GM03348 (cell line): ENCODE measurements around the gene DOCK1.

Source experiments
- DNase-seq: peaks from one replicate; pipeline ENCODE4 v3.0.0; 2012; ENCODE audit warnings: low spot score

The DOCK1 gene

DNA sequence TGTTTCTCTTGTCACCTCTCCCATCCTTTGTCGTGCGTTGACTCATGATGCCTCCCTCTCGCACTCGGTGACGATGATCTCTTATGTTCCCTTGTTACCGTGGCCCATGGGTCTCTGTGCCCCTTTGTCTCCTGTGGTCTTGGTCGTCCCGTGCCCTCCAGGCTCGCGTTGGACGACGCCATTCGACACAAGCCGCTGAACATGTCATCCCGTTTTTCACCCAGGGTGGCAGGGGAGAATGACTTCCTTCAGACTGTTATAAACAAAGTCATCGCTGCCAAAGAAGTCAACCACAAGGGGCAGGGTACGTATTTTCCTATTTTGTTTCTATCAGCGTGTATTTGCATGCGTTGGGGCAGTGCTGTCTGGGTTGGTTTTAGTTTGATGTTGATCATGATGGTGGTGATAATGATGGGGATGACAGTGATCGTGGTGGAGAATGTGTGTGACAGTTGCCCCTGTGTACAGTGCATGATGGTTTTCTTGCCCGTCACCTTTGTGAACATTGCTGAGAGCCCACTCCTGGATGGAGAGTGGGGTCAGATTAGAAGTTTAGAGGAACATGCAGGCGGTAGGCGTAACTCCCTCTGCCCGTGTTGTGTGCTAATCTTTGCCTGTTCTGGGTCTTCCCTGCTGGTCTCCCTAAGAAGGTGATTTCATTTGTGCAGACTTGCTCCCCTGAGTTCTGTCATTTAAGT lies 107.0 kb downstream of the DOCK1 start:
- no peak for DNase-seq

DNA sequence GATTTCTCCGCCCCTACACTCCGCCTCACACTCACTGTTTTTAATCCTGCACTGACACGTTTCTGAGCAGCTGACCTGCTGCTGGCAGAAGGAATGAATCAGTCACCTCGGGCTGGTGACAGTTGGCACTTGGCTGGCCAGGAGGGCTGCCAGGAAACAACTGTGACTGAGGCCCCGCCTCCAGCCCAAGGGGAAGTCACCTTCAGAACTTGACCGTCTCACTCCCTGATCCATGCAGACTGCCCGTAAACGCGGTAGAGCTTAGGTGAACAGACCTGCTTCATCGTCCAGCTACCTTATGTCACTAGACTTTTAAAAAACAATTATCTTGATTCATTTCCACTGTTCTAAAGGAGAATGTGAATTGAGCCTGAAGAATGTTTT lies 107.5 kb downstream of the DOCK1 start:
- no peak for DNase-seq

DNA sequence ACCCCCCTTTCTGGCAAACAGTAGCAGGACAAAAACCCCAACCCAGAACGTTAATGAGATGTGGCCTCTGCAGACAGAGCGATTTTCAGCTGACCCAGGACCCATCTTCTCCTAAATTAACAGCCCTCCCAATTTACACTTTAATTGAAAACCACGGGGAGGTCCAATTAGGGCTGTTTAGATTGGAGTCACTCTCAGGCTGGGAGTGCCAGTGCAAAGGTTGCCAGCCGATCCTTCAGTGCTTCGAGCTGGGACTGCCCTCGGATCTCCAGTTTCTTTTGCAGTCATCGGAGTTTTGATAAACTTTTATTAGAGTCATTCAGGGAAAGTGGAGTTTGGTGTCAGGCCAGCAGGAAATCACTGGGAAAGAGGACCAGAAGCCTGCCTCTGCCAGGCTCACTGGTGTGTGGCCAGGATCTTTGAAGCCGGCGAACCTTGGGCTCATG lies 108.0 kb downstream of the DOCK1 start:
- no peak for DNase-seq

DNA sequence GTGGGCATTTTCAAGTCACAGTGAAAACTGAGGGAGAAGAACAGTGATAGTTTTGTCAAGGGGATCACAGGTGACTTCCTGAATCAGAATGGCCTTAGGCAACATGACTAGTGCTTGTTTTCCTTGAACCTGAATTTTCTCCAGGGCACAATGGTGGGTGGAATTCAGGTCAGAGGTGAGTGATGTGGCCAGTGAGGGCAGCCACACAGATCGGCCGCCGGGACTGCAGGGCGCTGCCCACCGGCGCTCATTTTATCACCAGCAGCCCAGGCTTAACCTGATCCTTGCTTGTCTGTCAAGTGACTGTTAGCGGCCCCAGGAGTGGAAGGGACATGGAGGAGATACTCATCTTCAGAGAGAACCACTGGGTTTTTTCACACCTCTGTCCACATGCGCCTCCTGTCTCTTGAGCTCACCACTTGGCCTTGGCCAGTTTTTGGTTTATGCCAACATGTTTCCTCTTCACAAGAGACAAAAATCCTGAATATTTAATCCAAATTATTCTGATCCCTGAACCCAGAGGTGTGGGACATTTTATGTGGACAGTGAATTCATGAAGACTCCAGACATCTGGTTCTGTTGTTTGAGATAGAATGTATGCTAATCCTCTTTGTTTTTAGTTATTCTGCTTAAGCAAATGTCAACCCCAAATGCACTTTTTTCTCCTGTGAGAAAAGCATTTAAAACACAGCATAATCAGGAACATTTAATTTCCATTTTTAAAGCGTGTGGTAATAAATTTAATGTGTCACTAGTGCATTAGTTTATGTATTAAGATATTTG lies 108.7 kb downstream of the DOCK1 start:
- DNase-seq: no peak

DNA sequence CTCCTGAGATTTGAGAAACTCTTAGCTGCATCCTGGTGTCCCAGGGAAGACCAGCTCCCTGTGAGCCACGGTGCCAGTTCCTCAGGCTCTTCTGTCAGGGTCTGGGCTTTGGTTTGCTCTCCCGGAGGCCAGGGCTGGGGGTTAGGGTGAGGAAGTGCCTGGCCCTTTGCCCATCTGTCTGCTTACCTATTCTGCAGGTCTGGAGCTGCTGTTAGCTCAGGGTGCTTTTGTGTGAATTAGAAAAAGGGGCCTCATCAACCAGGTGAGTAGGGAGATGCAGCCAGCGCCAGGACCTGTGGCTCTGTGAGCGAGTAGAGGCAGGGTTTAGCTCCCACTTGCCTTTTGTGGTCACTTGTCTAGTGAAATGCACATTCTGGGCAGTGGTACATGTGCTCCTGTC lies 109.4 kb downstream of the DOCK1 start:
- DNase-seq: no peak

DNA sequence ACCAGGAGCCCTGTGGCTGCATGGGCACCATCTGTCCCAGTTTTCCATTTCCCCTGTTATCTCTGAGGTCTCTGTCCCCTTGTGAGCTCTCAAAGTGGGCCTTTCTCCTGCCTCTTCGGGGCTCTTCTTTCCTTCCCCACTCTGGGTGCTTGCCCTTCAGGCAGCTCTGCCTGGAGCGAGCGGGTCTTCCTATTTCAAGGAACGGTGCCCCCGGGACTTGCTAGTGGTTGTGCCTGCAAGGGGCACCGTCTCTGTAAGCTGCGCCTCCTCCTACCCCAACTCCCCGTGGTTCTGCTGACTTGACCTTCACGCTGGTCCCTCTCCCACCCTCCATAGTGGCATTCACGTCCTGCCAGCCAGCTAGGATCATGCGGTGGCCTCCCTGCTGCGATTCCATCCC lies 110.1 kb downstream of the DOCK1 start:
- no peak for DNase-seq

DNA sequence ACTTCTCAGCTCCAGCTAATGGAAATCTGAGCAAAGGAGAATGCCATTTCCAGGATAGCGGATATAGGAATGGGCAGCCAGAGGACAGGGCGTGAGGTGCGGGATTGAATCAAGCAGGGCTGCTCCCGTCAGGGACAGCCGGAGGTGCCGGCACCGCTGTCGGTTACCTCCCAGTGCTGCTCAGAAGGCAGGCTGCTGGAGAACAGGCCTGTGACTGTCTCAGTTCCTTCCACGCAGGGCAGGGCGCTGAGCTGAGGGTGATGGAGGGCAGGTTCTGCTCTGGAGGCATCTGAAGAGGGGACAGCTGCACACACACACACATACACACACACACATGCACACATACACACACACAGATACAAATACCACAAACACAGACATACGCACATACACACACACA lies 111.1 kb downstream of the DOCK1 start:
- DNase-seq: no peak

DNA sequence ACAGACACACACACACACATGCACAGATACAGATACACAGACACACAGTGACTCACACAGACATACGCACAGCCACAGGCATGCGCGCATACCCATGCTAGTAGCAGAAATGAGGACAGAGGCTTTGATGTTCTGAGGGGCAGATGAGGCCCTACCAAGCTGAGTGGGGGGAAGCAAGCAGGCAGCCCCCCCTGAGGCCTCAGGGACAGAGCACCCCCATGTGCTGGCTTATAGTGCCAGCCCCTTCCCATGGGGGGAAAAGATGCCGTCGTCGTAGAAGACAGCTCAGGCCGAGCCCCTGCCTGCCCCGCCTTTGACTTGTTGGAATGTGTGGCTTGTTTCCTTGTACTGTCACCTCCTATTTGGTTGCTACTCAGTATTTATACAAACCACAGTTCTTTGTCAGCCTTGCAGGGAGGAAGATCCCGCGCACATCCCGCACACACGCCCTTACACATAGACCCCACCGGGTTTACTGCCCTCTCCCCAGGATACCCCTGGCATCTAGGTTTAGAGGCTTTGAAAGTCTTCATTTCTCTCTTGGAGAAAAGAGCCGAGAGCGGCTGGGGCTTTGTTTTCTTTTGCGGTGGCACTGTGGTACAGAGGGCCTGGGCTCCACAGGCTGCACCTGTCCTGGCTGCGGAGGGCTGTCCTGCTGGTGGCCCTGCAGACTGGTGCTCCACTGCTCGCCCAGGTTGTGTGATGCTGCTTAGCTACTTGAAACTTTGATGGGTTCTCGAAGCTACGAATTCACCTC lies 112.5 kb downstream of the DOCK1 start:
- no peak for DNase-seq

DNA sequence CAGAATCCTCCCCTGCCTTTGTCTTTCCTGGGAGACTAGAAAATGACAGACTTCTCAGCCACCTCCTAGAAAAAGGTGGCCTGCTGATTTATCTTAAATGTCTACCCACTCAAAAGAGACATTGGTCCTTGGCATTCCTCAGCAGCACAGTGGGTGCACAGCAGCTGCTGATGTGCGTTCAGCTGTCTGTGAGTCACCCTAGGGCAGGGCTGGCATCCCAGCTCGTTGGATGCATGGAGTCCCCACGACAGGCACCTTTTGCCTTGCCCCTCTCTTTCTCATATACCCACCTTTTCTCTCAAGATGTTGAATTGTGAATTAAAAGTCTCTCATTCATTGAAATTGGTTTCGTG lies 113.0 kb downstream of the DOCK1 start:
- DNase-seq: no peak

DNA sequence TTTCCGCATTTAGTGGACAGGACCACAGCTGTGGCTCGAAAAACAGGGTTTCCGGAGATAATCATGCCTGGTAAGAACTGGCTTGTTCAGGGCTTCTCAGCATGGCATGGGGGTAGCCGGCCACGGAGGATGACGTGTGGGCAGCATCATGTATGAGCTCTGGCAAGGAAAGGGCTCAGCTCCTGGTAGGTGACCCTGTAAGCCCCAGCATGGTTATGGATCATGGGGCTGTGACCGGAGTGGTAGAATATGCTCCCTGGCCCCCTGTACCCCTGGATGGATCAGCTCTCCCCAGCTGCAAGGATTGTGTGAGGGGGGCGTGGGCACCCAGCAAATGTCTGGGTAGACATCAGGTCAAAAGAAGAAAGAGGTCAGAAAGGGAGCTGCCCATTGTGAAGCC lies 113.5 kb downstream of the DOCK1 start:
- DNase-seq: no peak

DNA sequence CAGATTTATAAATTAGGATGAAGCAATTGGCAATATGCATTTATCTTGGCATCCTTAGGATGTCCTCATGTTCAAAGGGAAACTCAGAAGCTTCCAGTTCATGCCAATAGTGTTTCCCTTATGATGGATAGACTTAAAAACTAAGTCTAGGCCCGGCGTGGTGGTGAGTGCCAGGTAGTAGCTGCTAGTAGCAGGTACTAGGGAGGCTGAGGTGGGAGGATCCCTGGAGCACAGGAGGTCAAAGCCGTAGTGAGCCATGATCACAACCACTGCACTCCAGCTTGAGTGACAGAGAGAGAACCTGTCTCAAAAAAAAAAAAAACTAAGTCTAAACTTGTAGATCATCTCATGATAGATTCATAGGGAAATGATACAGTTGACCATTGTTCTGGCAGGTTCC lies 115.0 kb downstream of the DOCK1 start:
- DNase-seq: no peak

DNA sequence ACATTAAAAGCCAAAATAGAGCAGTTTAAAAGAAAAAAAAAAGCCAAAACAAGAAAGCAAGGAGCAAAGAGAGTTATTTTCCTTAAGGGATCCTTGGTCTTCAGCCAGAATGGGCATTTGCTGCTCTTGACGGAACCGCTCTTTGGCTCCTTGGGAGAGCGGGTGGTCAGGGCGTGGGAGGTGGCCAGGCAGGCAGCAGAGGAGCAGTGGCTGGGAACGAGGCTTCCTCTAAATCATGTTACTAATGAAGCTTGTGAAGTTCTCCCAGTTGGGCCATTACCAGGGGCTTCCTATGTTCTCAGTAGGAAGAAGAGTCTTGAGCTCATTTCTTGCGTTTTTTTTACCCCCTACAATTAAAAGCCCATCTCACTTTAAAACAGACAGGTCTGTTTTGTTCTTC lies 116.6 kb downstream of the DOCK1 start:
- no peak for DNase-seq

DNA sequence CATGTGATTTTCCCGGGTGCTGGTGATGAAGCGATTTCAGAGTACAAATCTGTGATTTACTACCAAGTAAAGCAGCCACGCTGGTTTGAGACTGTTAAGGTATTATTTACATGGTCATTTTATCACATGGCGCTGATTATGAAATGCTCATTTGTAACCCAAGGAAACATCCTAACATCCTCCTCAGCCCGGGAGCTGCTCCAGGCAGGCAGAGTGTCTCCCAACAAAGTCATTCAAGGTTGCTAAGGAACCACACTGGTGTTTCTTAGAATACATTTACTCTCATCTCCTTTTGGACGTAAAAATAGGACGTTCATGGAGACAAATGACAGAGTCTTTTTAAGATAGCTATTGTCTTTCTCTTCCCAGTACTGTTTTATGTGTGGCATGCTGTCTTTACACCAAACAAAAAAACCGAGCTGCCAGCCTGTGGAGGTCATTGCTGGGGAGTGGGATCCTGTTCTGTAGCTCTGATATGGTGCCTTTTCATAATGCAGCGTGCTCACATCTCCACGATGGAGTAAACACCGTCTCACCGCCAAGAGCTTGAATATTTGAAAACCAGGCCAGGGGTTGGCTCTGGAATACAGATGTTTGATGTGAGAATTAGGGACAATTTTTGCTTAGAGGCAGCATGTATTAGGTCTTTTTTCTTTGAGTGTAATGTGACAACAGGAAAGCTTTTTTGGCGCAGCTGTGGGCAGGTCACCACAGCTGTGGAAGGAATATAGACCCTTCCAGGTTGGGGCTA lies 119.6 kb downstream of the DOCK1 start:
- DNase-seq: peak; percentile 44

DNA sequence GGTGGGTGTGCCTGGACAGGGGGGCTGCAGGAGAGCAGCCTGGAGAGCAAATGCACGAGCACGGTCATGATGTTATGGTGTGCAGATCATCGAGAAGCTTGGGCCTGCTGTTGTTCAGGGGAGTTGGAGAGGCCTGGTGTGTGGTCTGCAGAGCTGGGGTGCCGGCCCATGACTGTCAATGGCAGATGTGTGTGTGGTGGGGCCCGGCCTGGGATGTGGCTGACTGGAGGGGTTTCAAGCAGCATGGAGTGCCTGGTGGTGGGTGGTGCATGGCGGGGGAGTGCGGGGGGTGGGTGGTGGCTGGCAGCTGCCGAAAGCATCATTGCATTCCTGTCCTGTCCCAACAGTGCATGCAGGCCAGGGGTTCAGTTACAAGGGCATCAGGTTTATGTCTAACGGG lies 122.6 kb downstream of the DOCK1 start:
- DNase-seq: no peak

DNA sequence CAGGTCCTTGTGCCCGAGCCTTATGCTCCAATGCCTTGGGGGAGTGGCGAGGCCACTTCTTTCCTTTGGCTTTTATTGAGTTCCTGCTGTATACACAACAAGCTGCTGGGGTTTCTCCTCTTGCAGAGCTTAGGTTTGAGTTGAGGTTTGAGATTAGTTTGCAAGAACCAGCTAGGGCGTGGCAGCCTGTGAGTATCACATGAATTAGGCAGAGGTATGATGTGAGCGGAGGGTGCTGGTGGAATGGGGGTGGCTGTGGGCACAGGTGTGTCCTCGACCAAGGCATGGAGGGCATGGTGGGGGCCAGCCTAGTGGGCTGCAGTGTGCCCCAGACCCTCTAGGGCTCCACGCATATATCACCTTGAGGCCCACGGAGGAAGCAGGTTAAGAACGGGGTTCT lies 123.3 kb downstream of the DOCK1 start:
- no peak for DNase-seq

DNA sequence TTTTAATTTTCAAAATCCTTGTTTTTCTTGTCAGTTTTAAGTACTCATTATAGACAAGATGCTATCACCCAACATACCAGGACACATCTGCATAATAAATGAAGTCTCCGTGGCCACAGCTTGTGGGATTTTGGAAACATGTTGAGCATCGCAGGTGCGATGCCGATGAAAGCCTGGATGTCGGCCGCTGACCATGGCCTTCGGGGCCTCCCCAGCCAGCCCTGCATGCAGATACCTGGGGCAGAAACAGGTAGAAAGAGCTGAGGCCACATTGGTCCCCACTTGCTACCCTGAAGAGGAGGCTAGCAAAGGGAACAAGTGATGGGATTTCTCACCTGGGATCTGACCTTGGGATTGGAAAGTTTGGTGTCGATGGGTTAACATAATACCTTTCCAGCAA lies 123.8 kb downstream of the DOCK1 start:
- DNase-seq: no peak

DNA sequence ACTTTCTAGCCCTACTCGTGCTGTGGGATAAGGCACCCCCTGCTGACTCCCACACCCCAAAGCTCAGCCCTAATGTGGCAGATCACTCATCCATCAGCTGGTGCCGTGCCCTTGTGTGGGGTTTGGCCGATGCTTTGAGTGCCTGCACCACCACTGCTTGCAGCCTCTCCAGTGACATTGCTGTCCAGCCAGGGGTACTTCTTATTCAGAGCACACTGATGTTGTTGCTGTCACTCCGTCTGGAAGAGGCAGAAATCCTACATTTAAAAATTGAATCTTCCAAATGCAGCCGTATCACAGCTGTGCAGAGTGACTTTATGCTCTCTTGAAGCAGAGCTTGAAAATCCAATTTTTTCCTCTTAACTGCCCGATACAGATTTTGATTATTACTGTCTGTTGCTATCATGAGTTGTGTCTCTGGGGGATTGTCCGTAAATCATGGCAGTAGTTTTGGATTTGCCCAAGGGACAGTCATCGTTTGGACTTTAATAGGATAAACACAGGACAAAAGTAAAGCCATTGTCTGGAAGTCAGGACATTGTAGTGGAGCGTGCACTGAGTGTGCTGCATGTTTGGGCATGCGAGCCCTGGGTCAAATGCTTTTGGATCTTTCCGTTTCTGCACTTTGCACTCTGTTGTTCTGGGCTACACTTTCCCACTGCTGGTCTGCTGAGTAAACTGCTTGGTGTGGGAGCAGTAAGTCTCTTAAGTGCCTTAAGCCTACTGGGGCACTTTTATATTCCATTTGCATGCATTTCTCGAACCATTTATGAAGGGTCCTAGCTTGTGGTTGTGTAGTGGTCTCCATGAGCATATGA lies 128.2 kb downstream of the DOCK1 start:
- DNase-seq: no peak

DNA sequence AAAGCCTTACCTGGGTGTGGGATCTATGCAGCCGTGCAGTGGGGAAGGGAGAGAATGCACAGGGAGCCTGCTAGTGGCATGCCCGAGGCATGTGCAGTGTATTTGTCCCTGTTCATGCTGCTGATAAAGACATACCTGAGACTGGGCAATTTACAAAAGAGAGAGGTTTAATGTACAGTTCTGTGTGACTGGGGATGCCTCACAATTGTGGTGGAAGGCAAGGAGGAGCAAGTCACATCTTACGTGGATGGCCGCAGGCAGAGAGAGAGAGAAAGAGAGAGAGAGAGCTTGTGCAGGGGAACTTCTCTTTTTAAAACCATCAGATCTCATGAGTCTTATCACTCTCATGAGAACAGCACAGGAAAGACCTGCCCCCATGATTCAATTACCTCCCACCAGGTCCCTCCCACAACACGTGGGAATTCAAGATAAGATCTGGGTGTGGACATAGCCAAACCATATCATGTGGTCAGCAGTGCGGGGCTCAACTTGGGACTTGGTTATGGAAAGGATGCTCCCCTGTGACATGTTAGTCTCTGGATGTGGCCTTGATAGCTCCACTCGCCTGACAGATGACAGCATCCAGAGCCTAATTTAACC lies 128.9 kb downstream of the DOCK1 start:
- DNase-seq: no peak

DNA sequence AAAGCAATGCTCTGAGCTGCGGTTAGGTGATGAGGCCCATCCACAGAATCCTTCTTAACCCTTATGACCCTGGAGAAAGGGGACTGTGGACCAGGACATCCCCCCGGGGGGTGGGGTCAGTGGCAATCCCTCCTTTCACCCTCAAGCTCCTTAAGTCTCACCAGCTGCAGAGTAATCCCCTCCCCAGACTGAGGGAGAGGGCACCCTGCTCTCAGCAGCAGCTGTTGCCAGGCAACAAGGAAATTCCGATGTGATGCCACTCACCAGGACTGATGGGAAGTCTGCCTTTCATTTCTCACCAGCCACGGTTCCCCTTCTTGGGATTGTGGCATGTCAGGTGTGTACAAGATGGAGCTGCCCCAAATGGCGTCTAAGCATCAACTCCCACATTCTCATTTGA lies 129.6 kb downstream of the DOCK1 start:
- no peak for DNase-seq

DNA sequence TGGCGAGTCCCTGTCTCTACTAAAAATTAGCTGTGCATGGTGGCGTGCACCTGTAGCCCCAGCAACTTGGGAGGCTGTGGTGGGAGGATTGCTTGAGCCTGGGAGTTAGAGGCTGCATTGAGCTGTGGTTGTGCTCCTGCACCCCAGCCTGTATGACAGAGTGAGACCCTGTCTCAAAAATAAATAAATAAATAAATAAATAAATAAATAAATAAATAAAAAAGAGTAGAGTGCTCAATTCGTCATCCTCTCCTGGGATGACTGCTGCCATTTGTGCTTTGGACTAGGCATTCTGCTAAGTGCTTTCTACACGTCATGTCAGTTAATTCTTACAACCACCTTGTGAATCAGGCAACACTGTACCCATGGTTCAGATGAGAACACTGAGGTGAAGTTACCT lies 130.6 kb downstream of the DOCK1 start:
- DNase-seq: no peak

DNA sequence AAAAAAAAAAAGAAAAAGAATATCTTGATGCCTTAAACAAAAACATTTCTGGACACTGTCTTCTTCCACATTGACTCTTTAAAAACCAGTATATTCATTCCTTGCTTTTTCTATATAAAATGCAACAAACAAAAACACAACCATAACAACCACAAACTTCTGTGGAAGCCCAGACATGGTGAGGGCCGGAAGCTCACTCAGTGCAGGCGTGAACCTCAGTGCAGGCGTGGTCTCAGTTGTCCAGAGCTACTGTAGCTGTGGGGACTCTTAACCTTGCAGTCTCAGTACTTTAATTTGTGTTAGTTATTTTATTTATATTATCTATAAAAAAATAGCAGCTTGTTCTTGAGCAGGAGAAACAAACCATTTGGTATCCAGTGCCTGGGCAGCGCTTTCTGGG lies 131.8 kb downstream of the DOCK1 start:
- no peak for DNase-seq
